Fibroblast of lung (primary cell): ENCODE results near the gene NNT.

Source experiments
- CTCF ChIP-seq, 2 donors: IDR thresholded peaks in 1 of 2; conservative IDR thresholded peaks in 1 of 2; 1 replicate in 1 of 2; 2 replicates in 1 of 2; pipeline ENCODE4 v1.5.1; 2011 to 2012; ENCODE audit warnings: low read length in 2 of 2, control low read depth in 1 of 2, inconsistent platforms in 1 of 2, low read depth in 1 of 2, mild to moderate bottlenecking in 1 of 2
- EZH2 ChIP-seq: IDR thresholded peaks from 2 replicates; pipeline ENCODE4 v1.5.1; 2012; ENCODE audit warnings: low read length, control low read depth, mild to moderate bottlenecking; ENCODE audit errors: missing control alignments

- TF ChIP-seq CTCF (conservative IDR thresholded peaks at IDR 0.05 in 1 of 2, IDR thresholded peaks at IDR 0.05 in 1 of 2; ENCODE audit: low read depth in 1 of 2, low read length in 2 of 2) (no peak), EZH2 (no peak)
Observed at GRCh38 chr5:43561356-43561755, 41.6 kb upstream of the NNT start.
